Measurements from ENCODE around the gene SGPL1. TPM values are rescaled to one million over a fixed set of nuclear protein-coding genes. Genes with fewer than 3 reads are reported as not detected.

The SGPL1 gene
- total RNA-seq, 1 donor from 2014 or later: 37.1 TPM

DNA sequence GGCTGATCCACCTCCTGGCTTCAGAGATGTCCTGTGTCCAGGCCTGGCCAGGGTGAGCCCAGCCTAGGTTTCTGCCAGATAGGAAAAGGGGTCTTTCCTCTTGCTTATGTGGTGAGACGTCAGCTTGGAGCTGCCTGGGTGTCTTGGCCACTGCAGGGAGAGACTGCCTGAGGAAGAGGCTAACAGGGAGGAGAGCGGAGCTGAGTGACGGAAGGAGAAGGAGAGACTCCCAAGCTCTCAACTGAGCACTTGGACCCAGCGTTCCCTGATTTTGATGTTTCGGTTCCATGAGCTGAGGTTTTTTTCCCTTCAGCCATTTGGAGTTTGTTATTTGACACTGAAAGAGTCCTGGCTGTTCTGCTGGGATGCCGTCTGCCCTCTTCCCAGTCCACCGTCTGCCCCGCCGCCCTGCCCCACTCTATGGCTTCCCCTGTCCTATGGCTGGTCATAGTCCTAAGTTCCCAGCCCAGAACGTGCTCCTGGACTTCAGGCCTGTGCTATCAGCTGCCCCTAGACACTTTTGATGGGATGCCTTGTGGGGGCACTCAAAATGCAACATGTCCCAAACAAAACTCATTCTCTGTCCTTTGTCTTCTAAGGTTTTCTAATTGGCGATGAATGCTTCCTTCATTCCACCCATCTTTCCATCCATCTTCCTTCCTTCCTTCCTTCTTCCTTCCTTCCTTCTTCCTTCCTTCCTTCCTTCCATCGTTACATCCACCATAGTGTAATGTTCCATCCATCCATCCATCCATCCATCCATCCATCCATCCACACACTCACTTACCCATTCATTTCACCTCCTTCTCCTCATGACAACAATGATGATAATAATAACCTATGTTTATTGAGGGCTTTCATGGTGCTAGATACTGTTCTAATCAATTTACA lies 92.9 kb downstream of the SGPL1 start:
- no peaks in the 10 kb centered on the region for H3K9me3 ChIP-seq (ENCODE audit: control insufficient read depth in 3 of 3, low read length in 3 of 3)
- peaks cover 0 to 3% (median 3%) of the 10 kb centered on the region in 3 donors for H3K27me3 ChIP-seq (ENCODE audit: control insufficient read depth in 3 of 3, insufficient read depth in 3 of 3, low read length in 3 of 3)
- no peak overlapping the region for H3K4me3 ChIP-seq (ENCODE audit: low read length in 3 of 3)
- peaks cover 4 to 17% (median 11%) of the 10 kb centered on the region in 3 donors for H3K4me1 ChIP-seq (ENCODE audit: control insufficient read depth in 3 of 3, insufficient read depth in 3 of 3, low read length in 3 of 3)
- peak overlapping the region in 1 of 3 donors; percentile 25 for H3K9ac ChIP-seq (ENCODE audit: low read depth in 1 of 3, low read length in 3 of 3)
- no peak overlapping the region for H3K27ac ChIP-seq (ENCODE audit: low read depth, low read length)
- H3K36me3 ChIP-seq (ENCODE audit: control insufficient read depth in 3 of 3, insufficient read depth in 3 of 3, low read length in 3 of 3): no peaks in the 10 kb centered on the region

DNA sequence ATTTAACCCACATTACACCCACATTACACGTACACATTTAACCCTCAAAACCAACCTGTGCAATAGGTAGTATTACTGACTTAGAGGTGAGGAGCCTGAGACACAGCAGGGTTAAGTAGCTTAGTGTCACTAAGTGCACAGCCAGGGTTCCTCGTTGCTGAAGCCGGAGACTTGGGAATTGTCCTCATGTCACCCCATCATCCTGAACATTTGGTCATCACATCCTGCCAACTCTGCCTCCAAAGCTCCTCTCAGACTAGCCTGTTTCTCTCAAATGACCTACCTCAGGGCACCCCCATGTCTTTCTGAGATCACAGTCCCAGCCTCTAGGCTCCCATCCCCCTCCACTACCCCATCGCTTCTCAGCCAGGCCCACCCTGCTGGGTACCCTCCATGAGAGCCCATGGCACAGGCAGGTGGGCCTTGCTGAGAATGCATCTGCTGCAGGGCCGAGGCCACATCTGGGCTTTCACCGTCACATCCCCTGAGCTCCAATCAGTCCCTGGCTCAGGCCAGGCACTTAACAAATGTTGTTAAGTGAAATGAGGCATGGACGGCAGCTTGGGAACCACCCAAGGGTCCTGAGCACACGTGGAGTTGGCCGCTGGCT lies 93.7 kb downstream of the SGPL1 start:
- Histone ChIP-seq H3K27me3 (ENCODE audit: control insufficient read depth in 3 of 3, insufficient read depth in 3 of 3, low read length in 3 of 3) (peaks cover 0 to 3% (median 3%) of the 10 kb centered on the region in 3 donors), H3K27ac (ENCODE audit: low read depth, low read length) (no peak overlapping the region), H3K9me3 (ENCODE audit: control insufficient read depth in 3 of 3, low read length in 3 of 3) (no peaks in the 10 kb centered on the region), H3K36me3 (ENCODE audit: control insufficient read depth in 3 of 3, insufficient read depth in 3 of 3, low read length in 3 of 3) (no peaks in the 10 kb centered on the region), H3K4me3 (ENCODE audit: low read length in 3 of 3) (no peak overlapping the region), H3K9ac (ENCODE audit: low read depth in 1 of 3, low read length in 3 of 3) (no peak overlapping the region), H3K4me1 (ENCODE audit: control insufficient read depth in 3 of 3, insufficient read depth in 3 of 3, low read length in 3 of 3) (peaks cover 4 to 17% (median 11%) of the 10 kb centered on the region in 3 donors)

DNA sequence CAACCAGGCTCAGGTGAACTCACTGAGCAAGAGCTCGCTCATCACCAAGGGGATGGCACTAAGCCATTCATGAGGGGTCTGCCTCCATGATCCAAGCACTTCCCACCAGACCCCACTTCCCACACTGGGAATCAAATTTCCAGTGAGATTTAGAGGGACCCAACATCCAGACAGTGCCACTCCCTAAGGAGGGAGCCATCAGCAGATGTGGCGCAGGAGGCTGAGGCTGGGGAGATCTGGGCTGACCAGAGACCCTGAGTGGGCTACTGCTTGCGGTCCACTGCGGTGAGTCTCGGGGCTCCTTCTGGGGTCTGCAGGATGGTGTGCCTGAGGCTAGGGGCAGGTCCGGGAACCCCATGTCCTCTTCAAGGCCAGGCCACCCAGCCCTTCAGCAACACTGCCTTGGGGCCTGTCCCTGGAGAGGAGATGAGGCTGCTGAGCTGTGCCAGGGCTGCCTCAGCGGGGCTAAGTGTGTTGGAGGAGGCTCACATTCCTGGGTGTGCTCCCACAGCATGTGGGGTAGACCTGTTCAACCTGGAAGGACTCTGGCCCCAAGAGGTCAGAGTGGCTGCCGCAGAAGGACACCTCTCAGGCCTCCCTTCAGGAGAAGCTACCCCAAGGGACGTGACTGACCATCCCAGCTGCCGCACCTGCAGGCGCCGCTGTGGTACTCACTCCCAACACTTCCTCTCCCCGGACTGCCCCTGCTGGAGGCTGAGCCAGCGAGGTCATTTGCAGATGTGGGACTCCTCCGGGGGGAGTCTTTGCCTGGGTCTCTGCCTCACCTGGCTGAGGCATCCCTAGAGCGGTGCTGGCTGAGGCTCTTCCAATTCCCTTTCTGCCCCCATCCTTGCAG lies 95.0 kb downstream of the SGPL1 start:
- H3K9me3 ChIP-seq (ENCODE audit: control insufficient read depth in 3 of 3, low read length in 3 of 3): no peaks in the 10 kb centered on the region
- H3K27ac ChIP-seq (ENCODE audit: low read depth, low read length): no peak overlapping the region
- H3K4me1 ChIP-seq (ENCODE audit: control insufficient read depth in 3 of 3, insufficient read depth in 3 of 3, low read length in 3 of 3): peaks cover 4 to 17% (median 11%) of the 10 kb centered on the region in 3 donors
- no peak overlapping the region for H3K4me3 ChIP-seq (ENCODE audit: low read length in 3 of 3)
- no peak overlapping the region for H3K9ac ChIP-seq (ENCODE audit: low read depth in 1 of 3, low read length in 3 of 3)
- H3K27me3 ChIP-seq (ENCODE audit: control insufficient read depth in 3 of 3, insufficient read depth in 3 of 3, low read length in 3 of 3): peaks cover under 1 to 7% (median 3%) of the 10 kb centered on the region in 3 donors
- H3K36me3 ChIP-seq (ENCODE audit: control insufficient read depth in 3 of 3, insufficient read depth in 3 of 3, low read length in 3 of 3): no peaks in the 10 kb centered on the region

DNA sequence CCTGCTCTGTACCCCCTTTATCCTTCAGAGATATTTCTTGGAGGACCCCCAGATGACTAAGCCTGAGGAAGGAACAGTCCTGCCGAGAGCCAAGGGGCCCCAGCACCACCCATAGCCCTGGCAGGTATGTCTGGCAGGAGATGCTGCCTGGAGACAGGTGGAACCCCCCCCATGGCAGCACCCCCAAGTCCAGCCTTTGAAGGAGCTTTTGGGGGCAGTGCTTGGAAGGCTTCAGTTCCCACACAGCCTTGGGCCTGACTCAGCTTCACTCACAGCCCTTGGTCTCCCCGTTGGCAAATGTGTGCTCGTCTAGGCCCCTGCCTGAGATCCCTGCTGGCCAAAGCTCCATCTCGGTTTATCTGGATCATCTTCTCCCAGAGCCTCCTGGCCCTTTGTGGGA lies 95.6 kb downstream of the SGPL1 start:
- H3K9me3 ChIP-seq (ENCODE audit: control insufficient read depth in 3 of 3, low read length in 3 of 3): no peaks in the 10 kb centered on the region
- no peak overlapping the region for H3K4me3 ChIP-seq (ENCODE audit: low read length in 3 of 3)
- no peaks in the 10 kb centered on the region for H3K36me3 ChIP-seq (ENCODE audit: control insufficient read depth in 3 of 3, insufficient read depth in 3 of 3, low read length in 3 of 3)
- no peak overlapping the region for H3K9ac ChIP-seq (ENCODE audit: low read depth in 1 of 3, low read length in 3 of 3)
- peaks cover 4 to 17% (median 11%) of the 10 kb centered on the region in 3 donors for H3K4me1 ChIP-seq (ENCODE audit: control insufficient read depth in 3 of 3, insufficient read depth in 3 of 3, low read length in 3 of 3)
- no peak overlapping the region for H3K27ac ChIP-seq (ENCODE audit: low read depth, low read length)
- H3K27me3 ChIP-seq (ENCODE audit: control insufficient read depth in 3 of 3, insufficient read depth in 3 of 3, low read length in 3 of 3): peaks cover 5 to 7% (median 6%) of the 10 kb centered on the region in 3 donors

DNA sequence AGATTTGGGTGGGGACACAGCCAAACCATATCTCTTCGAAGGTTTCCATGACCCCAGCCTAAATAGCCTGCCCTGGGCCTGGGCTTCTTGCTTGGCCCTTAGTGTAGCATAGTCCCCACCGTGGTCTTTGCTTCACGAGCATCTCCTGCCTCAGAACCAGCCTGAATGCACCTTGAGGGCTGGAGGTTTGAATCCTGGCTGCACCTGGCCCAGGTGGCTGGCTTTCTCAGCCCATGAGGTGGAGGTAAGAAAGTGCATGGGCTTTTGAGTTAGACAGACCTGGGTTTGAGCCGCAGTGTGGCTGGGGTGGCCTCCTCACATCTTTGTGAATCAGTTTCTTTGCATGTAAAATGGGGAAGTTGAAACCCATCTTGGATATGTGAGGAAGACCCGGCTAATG lies 96.8 kb downstream of the SGPL1 start:
- H3K4me3 ChIP-seq (ENCODE audit: low read length in 3 of 3): no peak overlapping the region
- H3K4me1 ChIP-seq (ENCODE audit: control insufficient read depth in 3 of 3, insufficient read depth in 3 of 3, low read length in 3 of 3): peaks cover 0 to 9% (median 7%) of the 10 kb centered on the region in 3 donors
- no peak overlapping the region for H3K27ac ChIP-seq (ENCODE audit: low read depth, low read length)
- no peaks in the 10 kb centered on the region for H3K9me3 ChIP-seq (ENCODE audit: control insufficient read depth in 3 of 3, low read length in 3 of 3)
- no peaks in the 10 kb centered on the region for H3K36me3 ChIP-seq (ENCODE audit: control insufficient read depth in 3 of 3, insufficient read depth in 3 of 3, low read length in 3 of 3)
- H3K27me3 ChIP-seq (ENCODE audit: control insufficient read depth in 3 of 3, insufficient read depth in 3 of 3, low read length in 3 of 3): peaks cover 5 to 12% (median 5%) of the 10 kb centered on the region in 3 donors
- H3K9ac ChIP-seq (ENCODE audit: low read depth in 1 of 3, low read length in 3 of 3): no peak overlapping the region

DNA sequence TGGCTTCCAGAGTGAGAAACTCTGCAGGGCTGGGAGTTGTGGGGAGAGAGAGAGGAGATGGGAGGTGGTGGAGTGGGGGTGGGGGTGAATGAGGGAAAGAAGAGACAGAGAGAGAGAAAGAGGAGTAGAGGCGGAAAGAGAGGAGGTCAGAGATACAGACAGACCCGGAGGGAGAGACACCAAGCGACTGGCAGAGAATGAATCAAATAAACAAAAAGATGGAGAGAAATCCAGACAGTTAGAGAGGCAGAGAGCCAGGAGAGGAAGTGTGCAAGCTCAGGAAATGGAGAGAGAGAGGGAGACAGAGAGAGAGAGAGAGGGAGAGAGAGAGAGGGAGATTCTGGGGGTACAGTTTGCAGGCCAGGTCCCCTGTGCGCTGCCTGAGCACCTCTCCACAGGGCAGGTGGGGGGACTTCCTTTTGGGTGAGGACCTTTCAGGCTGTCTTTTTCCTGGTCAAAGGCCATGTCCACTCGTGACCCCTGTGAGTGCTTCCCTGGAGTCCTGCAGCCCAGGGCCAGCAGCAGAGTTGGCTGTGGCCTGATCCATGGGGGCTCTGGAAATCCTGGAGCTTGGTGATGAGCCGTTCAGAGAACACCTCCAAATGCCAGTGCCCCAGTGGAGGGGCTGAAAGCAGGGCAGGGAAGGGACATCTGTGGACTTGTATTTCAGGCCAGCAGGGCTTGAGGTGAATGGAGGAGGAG lies 97.6 kb downstream of the SGPL1 start:
- H3K27me3 ChIP-seq (ENCODE audit: control insufficient read depth in 3 of 3, insufficient read depth in 3 of 3, low read length in 3 of 3): peaks cover 5 to 18% (median 8%) of the 10 kb centered on the region in 3 donors
- H3K36me3 ChIP-seq (ENCODE audit: control insufficient read depth in 3 of 3, insufficient read depth in 3 of 3, low read length in 3 of 3): no peaks in the 10 kb centered on the region
- H3K27ac ChIP-seq (ENCODE audit: low read depth, low read length): no peak overlapping the region
- no peak overlapping the region for H3K4me3 ChIP-seq (ENCODE audit: low read length in 3 of 3)
- H3K9ac ChIP-seq (ENCODE audit: low read depth in 1 of 3, low read length in 3 of 3): no peak overlapping the region
- peaks cover 0 to 1% (median 0%) of the 10 kb centered on the region in 3 donors for H3K4me1 ChIP-seq (ENCODE audit: control insufficient read depth in 3 of 3, insufficient read depth in 3 of 3, low read length in 3 of 3)
- H3K9me3 ChIP-seq (ENCODE audit: control insufficient read depth in 3 of 3, low read length in 3 of 3): no peaks in the 10 kb centered on the region

DNA sequence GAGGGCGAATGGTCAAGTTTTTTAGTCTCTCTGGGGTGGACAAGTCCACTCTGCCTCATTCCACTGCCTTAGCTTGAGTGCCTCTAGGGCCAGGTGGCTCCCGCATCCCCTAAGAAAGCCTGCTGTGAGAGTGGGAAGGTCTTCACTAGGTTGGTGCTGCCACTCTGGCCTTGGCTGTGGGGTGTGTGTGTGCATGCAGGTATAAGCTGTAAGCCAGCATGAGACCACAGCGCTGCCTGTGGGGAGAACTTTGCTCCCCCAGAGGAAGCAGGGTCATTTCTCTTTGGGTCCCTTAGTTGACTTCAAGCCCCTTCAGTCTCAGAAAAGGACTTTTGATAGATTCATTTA lies 98.1 kb downstream of the SGPL1 start:
- H3K27ac ChIP-seq (ENCODE audit: low read depth, low read length): no peak overlapping the region
- no peaks in the 10 kb centered on the region for H3K9me3 ChIP-seq (ENCODE audit: control insufficient read depth in 3 of 3, low read length in 3 of 3)
- H3K4me3 ChIP-seq (ENCODE audit: low read length in 3 of 3): no peak overlapping the region
- no peaks in the 10 kb centered on the region for H3K36me3 ChIP-seq (ENCODE audit: control insufficient read depth in 3 of 3, insufficient read depth in 3 of 3, low read length in 3 of 3)
- H3K27me3 ChIP-seq (ENCODE audit: control insufficient read depth in 3 of 3, insufficient read depth in 3 of 3, low read length in 3 of 3): peaks cover 5 to 20% (median 9%) of the 10 kb centered on the region in 3 donors
- no peak overlapping the region for H3K9ac ChIP-seq (ENCODE audit: low read depth in 1 of 3, low read length in 3 of 3)
- H3K4me1 ChIP-seq (ENCODE audit: control insufficient read depth in 3 of 3, insufficient read depth in 3 of 3, low read length in 3 of 3): no peaks in the 10 kb centered on the region

DNA sequence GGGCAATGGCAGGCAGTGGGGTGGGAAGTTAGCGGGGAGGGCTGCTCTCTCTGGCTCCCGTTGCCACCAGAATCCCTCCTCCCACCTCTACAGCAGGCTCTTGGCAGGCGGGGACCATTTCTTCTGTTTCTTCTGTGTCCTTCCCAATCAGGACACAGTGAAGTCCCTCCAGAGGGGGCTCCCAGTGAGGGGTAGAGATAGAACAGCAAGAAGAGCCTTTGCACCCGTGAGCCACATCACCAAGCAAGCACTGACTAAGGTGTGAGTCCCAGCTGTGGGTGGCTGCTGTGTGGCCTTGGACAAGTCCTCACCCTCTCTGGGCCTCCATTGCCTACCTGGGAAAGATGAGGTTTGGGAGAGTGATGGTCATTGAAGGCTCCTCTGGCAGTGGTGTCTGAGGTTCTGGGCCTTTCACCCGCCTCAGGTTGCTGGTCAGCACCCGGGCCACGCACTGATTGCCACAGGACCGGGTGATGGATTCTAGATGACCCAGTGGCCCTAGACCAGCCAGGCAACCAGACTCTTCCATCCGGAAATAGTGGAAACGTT lies 98.6 kb downstream of the SGPL1 start:
- peaks cover 5 to 25% (median 13%) of the 10 kb centered on the region in 3 donors for H3K27me3 ChIP-seq (ENCODE audit: control insufficient read depth in 3 of 3, insufficient read depth in 3 of 3, low read length in 3 of 3)
- no peaks in the 10 kb centered on the region for H3K4me1 ChIP-seq (ENCODE audit: control insufficient read depth in 3 of 3, insufficient read depth in 3 of 3, low read length in 3 of 3)
- no peaks in the 10 kb centered on the region for H3K9me3 ChIP-seq (ENCODE audit: control insufficient read depth in 3 of 3, low read length in 3 of 3)
- no peaks in the 10 kb centered on the region for H3K36me3 ChIP-seq (ENCODE audit: control insufficient read depth in 3 of 3, insufficient read depth in 3 of 3, low read length in 3 of 3)
- no peak overlapping the region for H3K4me3 ChIP-seq (ENCODE audit: low read length in 3 of 3)
- no peak overlapping the region for H3K9ac ChIP-seq (ENCODE audit: low read depth in 1 of 3, low read length in 3 of 3)
- H3K27ac ChIP-seq (ENCODE audit: low read depth, low read length): no peak overlapping the region

DNA sequence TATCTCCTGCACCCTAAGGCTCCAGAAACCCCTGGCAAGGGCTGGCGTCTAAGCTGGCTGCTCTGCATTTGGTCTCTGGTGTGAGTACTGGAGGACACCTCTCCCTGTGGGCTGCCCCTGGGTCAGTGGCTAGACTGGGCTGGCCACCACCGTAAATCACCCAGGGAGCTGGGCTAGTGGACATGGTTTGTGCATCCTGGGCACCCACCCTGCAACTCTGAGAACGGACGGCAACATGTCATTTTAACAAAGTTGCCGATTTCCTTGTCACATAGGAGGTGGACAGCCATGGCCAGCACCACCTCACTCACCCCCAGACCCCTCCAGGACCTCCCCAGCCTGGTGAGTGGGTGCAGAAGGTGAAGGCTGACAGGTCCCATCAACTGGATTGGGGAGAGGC lies 99.5 kb downstream of the SGPL1 start:
- no peaks in the 10 kb centered on the region for H3K4me1 ChIP-seq (ENCODE audit: control insufficient read depth in 3 of 3, insufficient read depth in 3 of 3, low read length in 3 of 3)
- no peak overlapping the region for H3K27ac ChIP-seq (ENCODE audit: low read depth, low read length)
- H3K4me3 ChIP-seq (ENCODE audit: low read length in 3 of 3): no peak overlapping the region
- no peaks in the 10 kb centered on the region for H3K36me3 ChIP-seq (ENCODE audit: control insufficient read depth in 3 of 3, insufficient read depth in 3 of 3, low read length in 3 of 3)
- H3K9ac ChIP-seq (ENCODE audit: low read depth in 1 of 3, low read length in 3 of 3): no peak overlapping the region
- no peaks in the 10 kb centered on the region for H3K9me3 ChIP-seq (ENCODE audit: control insufficient read depth in 3 of 3, low read length in 3 of 3)
- H3K27me3 ChIP-seq (ENCODE audit: control insufficient read depth in 3 of 3, insufficient read depth in 3 of 3, low read length in 3 of 3): peaks cover 5 to 31% (median 17%) of the 10 kb centered on the region in 3 donors
